ENCODE data around the gene ADAMTS18.

The ADAMTS18 gene

GRCh38 chr16:77435272-77435820 is 512 bp upstream of the ADAMTS18 start:
- DNase-seq: no peak

GRCh38 chr16:77434022-77434529 is 758 bp downstream of the ADAMTS18 start:
- DNase-seq: no peak

GRCh38 chr16:77433146-77433545 is 1.7 kb downstream of the ADAMTS18 start:
- no peak for DNase-seq

- DNase-seq: no peak
Measured at GRCh38 chr16:77432264-77432663, 2.6 kb downstream of the ADAMTS18 start.

GRCh38 chr16:77430787-77431585 is 3.8 kb downstream of the ADAMTS18 start:
- no peak for DNase-seq

- no peak for DNase-seq
Measured at GRCh38 chr16:77430360-77430759, 4.5 kb downstream of the ADAMTS18 start.

- no peak for DNase-seq
Measured at GRCh38 chr16:77424871-77425604, 9.8 kb downstream of the ADAMTS18 start.

GRCh38 chr16:77422196-77422784 is 12.5 kb downstream of the ADAMTS18 start:
- no peak for DNase-seq

- DNase-seq: no peak
Measured at GRCh38 chr16:77416939-77417480, 17.8 kb downstream of the ADAMTS18 start.

GRCh38 chr16:77414752-77415231 is 20.0 kb downstream of the ADAMTS18 start:
- no peak for DNase-seq

- no peak for DNase-seq
Measured at GRCh38 chr16:77410449-77410848, 24.4 kb downstream of the ADAMTS18 start.

GRCh38 chr16:77409311-77409710 is 25.5 kb downstream of the ADAMTS18 start:
- DNase-seq: no peak

GRCh38 chr16:77408607-77409006 is 26.2 kb downstream of the ADAMTS18 start:
- no peak for DNase-seq

- DNase-seq: no peak
Measured at GRCh38 chr16:77406680-77407079, 28.2 kb downstream of the ADAMTS18 start.

GRCh38 chr16:77404775-77405174 is 30.1 kb downstream of the ADAMTS18 start:
- no peak for DNase-seq

- DNase-seq: no peak
Measured at GRCh38 chr16:77403732-77404131, 31.1 kb downstream of the ADAMTS18 start.

GRCh38 chr16:77402672-77403071 is 32.2 kb downstream of the ADAMTS18 start:
- no peak for DNase-seq

- no peak for DNase-seq
Measured at GRCh38 chr16:77402118-77402517, 32.7 kb downstream of the ADAMTS18 start.

- no peak for DNase-seq
Measured at GRCh38 chr16:77399546-77399945, 35.3 kb downstream of the ADAMTS18 start.

GRCh38 chr16:77399066-77399465 is 35.8 kb downstream of the ADAMTS18 start:
- no peak for DNase-seq

GRCh38 chr16:77398495-77398894 is 36.3 kb downstream of the ADAMTS18 start:
- DNase-seq: no peak

- no peak for DNase-seq
Measured at GRCh38 chr16:77396461-77396860, 38.4 kb downstream of the ADAMTS18 start.

- no peak for DNase-seq
Measured at GRCh38 chr16:77394699-77395098, 40.1 kb downstream of the ADAMTS18 start.

Measured in activated CD8-positive, alpha-beta memory T cell treated with anti-CD3 and anti-CD28 coated beads, Interleukin-2, amount 50 U/mL, for 48 hours (primary cell).